Stomach (tissue), 4 donors: ENCODE results near the gene VAPA.

Experiments
- EP300 ChIP-seq: sonication (generic); formaldehyde crosslinking; IDR thresholded peaks from one replicate; pipeline ENCODE4 v1.6.1; 2017; ENCODE audit warnings: antibody characterized with exemption
- POLR2A ChIP-seq, 4 donors: fragments of 450-650 bp; IDR thresholded peaks; one replicate each; pipeline ENCODE4 v1.6.1; 2016; ENCODE audit warnings: antibody characterized with exemption in 4 of 4, control low read depth in 2 of 4, mild to moderate bottlenecking in 1 of 4, moderate library complexity in 1 of 4
- POLR2AphosphoS5 ChIP-seq, 3 donors: sonication (generic); formaldehyde crosslinking; IDR thresholded peaks; one replicate each; pipeline ENCODE4 v1.6.1; 2016; ENCODE audit warnings: antibody characterized with exemption in 3 of 3
- TF ChIP-seq, protein P1 (sequence below), 7 experiments: fragments of 450-650 bp in 4 of 7; fragments of 200-600 bp in 3 of 7; sonication (generic) in 3 of 7; IDR thresholded peaks; one replicate each; pipeline ENCODE4 v1.5.1; 2016 to 2019; ENCODE audit warnings: antibody characterized with exemption in 7 of 7, control low read depth in 2 of 7, mild to moderate bottlenecking in 1 of 7

DNA sequence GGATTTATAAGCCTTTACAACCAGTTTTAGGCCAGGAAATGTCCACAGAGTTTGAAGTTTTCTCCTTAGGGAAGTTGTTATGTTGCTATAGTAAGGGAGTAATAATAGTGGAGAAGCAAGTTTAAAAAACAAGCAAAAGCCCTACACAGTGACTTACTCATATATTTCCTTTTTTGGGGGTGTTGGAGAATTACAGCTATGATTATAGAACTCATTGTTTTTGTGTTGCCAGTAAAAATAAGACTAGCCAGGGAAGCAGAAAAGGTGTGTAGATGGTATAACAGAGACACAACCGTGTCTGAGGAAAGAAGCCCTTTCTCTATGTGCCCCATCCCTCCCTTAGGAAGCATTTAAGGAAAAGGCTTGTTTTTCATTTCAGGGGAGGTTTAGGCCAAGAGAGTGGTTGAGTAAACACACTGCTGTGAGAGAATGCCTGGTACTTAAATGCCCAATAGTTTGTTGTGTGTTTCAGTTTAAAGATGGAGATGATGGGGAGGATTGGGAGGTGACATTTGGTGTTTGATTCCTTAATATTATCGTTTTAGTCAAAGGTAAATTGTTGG, 2.3 kb downstream of the VAPA start:
- TF ChIP-seq, protein P1, sequence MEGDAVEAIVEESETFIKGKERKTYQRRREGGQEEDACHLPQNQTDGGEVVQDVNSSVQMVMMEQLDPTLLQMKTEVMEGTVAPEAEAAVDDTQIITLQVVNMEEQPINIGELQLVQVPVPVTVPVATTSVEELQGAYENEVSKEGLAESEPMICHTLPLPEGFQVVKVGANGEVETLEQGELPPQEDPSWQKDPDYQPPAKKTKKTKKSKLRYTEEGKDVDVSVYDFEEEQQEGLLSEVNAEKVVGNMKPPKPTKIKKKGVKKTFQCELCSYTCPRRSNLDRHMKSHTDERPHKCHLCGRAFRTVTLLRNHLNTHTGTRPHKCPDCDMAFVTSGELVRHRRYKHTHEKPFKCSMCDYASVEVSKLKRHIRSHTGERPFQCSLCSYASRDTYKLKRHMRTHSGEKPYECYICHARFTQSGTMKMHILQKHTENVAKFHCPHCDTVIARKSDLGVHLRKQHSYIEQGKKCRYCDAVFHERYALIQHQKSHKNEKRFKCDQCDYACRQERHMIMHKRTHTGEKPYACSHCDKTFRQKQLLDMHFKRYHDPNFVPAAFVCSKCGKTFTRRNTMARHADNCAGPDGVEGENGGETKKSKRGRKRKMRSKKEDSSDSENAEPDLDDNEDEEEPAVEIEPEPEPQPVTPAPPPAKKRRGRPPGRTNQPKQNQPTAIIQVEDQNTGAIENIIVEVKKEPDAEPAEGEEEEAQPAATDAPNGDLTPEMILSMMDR (IDR thresholded peaks at IDR 0.05): no peak
- TF ChIP-seq POLR2AphosphoS5 (IDR thresholded peaks at IDR 0.05) (no peak), EP300 (no peak), POLR2A (IDR thresholded peaks at IDR 0.05) (no peak)
